ENCODE data around the gene GGT5.
"Not testable (repeated sequence)": the region's sequence is repeated elsewhere in the genome, so short reads cannot be mapped to it uniquely, and the experiment has no call there.

Gene GGT5

DNA sequence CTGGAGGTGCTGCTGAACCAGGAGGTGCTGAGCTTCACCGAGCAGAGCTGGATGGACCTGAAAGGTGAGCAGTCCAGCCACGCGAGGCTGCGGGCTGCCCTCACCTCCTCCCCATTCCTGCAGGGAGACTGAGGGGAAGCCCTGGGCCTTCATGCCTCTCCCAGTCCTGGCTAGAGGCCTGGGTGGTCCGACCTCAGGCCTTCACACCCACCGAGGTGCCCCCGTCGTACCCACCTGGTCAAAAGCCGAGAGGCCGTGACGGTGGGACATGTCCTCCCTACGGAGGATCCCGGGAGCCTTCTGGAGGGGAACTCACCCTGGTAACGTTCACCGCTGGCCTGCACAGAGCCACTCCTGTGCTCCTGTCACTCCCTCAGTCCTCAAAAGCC, 58.5 kb downstream of the GGT5 start:
- no peak overlapping the region for H3K4me3 ChIP-seq (ENCODE audit: low read depth, low read length)
- DNase-seq (ENCODE audit: low read depth), result no peak
- TF ChIP-seq, protein P1, sequence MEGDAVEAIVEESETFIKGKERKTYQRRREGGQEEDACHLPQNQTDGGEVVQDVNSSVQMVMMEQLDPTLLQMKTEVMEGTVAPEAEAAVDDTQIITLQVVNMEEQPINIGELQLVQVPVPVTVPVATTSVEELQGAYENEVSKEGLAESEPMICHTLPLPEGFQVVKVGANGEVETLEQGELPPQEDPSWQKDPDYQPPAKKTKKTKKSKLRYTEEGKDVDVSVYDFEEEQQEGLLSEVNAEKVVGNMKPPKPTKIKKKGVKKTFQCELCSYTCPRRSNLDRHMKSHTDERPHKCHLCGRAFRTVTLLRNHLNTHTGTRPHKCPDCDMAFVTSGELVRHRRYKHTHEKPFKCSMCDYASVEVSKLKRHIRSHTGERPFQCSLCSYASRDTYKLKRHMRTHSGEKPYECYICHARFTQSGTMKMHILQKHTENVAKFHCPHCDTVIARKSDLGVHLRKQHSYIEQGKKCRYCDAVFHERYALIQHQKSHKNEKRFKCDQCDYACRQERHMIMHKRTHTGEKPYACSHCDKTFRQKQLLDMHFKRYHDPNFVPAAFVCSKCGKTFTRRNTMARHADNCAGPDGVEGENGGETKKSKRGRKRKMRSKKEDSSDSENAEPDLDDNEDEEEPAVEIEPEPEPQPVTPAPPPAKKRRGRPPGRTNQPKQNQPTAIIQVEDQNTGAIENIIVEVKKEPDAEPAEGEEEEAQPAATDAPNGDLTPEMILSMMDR (IDR thresholded peaks at IDR 0.05; ENCODE audit: low read depth, low read length, missing control alignments), result no peak

DNA sequence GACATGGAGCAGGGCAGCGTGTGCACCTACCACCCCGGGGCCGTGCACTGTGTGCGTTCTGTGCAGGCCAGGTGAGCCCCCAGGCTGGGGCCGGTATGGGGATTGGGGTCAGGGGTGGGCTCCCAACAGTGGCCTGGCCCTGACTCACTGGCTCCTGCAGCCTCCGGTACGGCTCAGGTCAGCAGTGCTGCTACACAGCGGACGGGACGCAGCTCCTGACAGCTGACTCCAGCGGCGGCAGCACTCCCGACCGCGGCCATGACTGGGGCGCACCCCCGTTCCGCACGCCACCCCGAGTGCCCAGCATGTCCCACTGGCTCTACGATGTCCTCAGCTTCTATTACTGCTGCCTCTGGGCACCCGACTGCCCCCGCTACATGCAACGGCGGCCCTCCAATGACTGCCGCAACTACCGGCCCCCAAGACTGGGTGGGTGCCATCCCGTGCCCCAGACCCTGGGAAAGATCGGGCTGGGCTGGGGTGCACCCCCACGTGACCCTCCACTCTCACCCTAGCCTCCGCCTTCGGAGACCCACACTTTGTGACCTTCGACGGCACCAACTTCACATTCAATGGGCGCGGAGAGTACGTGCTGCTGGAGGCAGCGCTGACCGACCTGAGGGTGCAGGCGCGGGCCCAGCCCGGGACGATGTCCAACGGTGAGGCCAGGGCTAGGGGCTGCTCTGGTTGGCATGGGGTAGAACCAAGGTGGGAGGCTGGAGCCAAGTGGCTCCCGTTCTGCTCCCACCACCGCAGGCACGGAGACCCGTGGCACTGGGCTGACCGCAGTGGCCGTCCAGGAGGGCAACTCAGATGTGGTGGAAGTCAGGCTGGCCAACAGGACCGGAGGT, 59.2 kb downstream of the GGT5 start:
- no peak for DNase-seq (ENCODE audit: low read depth)
- TF ChIP-seq, protein P1 (IDR thresholded peaks at IDR 0.05; ENCODE audit: low read depth, low read length, missing control alignments), result no peak
- no peak overlapping the region for H3K4me3 ChIP-seq (ENCODE audit: low read depth, low read length)

- TF ChIP-seq, protein P1 (IDR thresholded peaks at IDR 0.05; ENCODE audit: low read depth, low read length, missing control alignments), result no peak
- no peak for DNase-seq (ENCODE audit: low read depth)
- H3K4me3 ChIP-seq (ENCODE audit: low read depth, low read length), result no peak overlapping the region
Observed at GRCh38 chr22:24185001-24185500, 59.8 kb downstream of the GGT5 start.

DNA sequence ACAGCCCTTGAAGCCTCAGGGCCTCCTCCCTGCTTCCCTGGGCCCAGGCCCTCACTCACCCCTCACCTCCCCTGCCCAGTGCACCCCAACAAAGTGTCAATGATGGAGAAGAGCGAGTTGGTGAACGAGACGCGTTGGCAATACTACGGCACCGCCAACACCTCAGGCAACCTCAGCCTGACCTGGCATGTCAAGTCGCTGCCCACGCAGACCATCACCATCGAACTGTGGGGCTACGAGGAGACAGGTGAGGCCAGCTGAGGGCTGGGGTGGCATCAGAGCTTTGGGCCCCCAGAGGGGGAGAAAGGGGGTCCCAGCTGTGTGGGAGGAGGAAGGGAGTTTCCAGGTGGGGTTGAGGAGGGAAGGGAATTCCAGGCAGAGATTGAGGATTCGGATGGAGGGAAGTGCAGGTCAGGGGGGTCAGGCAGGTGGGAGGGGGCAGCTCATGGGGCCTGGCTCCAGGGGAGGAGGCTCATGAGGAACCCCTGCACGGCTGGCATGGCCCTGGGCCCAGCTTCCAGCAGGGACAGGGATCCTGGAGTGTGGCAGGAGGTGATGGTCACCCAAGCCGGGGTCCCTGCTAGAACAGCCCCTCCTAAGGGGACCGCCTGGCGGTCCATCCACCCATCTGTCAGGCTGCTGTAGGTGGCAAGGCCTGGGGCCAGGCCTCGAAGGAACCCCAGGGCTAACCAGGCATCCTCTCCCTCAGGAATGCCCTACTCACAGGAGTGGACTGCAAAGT, 60.7 kb downstream of the GGT5 start:
- TF ChIP-seq, protein P1 (IDR thresholded peaks at IDR 0.05; ENCODE audit: low read depth, low read length, missing control alignments), result no peak
- H3K4me3 ChIP-seq (ENCODE audit: low read depth, low read length), result no peak overlapping the region
- no peak for DNase-seq (ENCODE audit: low read depth)

DNA sequence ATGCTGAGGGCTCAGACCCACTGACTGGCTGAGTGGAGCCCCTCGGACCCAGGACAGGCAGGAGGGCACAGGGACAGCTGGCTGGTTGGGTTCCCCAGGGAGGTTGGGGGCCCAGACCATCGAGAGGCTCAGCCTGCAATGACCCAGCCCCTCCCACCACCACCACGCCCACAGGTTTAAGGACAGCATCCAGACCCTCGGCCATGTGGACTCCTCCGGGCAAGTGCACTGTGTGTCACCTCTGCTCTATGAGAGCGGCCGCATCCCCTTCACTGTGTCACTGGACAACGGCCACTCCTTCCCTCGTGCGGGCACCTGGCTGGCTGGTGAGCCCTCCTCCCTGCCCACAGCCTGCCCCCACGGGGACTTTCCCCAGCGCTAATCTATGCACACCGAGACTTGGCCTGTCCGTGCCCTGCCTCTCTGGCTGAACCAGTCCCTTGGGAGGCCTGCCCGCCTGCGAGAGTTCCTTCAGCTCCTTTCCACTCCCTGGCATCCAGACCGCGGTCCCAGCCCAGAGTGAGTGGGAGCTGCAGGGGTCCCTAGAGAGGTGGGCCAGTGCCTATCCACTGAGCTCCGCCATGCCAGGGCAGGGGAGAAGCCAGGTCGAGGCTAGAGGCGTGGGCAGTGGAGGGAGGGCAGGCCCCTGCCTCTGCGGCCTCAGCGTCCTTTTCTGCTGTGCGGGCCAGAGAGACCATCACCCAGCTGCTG, 61.4 kb downstream of the GGT5 start:
- no peak overlapping the region for H3K4me3 ChIP-seq (ENCODE audit: low read depth, low read length)
- no peak for DNase-seq (ENCODE audit: low read depth)
- TF ChIP-seq, protein P1 (IDR thresholded peaks at IDR 0.05; ENCODE audit: low read depth, low read length, missing control alignments), result no peak

GRCh38 chr22:24182900-24183246, 62.0 kb downstream of the GGT5 start:
- not testable (repeated sequence) for DNase-seq (ENCODE audit: low read depth)

More at GRCh38 chr22:24182900-24183246, 62.0 kb downstream of the GGT5 start:
- H3K4me3 ChIP-seq (ENCODE audit: low read depth, low read length), result not testable (repeated sequence)

All from GM12864 (cell line).